ENCODE measurements around the gene C14orf119.

- TF ChIP-seq EZH2phosphoT487 (IDR thresholded peaks at IDR 0.05; ENCODE audit: borderline replicate concordance, low read depth, low read length): no peak
- TF ChIP-seq, protein P1, sequence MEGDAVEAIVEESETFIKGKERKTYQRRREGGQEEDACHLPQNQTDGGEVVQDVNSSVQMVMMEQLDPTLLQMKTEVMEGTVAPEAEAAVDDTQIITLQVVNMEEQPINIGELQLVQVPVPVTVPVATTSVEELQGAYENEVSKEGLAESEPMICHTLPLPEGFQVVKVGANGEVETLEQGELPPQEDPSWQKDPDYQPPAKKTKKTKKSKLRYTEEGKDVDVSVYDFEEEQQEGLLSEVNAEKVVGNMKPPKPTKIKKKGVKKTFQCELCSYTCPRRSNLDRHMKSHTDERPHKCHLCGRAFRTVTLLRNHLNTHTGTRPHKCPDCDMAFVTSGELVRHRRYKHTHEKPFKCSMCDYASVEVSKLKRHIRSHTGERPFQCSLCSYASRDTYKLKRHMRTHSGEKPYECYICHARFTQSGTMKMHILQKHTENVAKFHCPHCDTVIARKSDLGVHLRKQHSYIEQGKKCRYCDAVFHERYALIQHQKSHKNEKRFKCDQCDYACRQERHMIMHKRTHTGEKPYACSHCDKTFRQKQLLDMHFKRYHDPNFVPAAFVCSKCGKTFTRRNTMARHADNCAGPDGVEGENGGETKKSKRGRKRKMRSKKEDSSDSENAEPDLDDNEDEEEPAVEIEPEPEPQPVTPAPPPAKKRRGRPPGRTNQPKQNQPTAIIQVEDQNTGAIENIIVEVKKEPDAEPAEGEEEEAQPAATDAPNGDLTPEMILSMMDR (conservative IDR thresholded peaks at IDR 0.05; ENCODE audit: low read length): no peak
Observed at GRCh38 chr14:23078692-23079116, 16.6 kb upstream of the C14orf119 start.

Measured in OCI-LY7 (cell line).